K562 (cell line): Measurements from ENCODE around the gene CD320. TPM values are rescaled to one million over a fixed set of nuclear protein-coding genes. Genes with fewer than 3 reads are reported as not detected.

Source experiments
- ARID4B ChIP-seq: sonication (generic); formaldehyde crosslinking; IDR thresholded peaks from 2 replicates; pipeline ENCODE4 v1.8.0; 2022; ENCODE audit warnings: mild to moderate bottlenecking, missing genetic modification reagents
- FOXK1 ChIP-seq: sonication (generic); formaldehyde crosslinking; IDR thresholded peaks from 2 replicates; pipeline ENCODE4 v1.8.0; 2022; ENCODE audit warnings: missing genetic modification reagents, mild to moderate bottlenecking, borderline replicate concordance
- KAT7 ChIP-seq: sonication (generic); formaldehyde crosslinking; IDR thresholded peaks from 2 replicates; pipeline ENCODE4 v1.8.0; 2022; ENCODE audit warnings: missing genetic modification reagents, mild to moderate bottlenecking, borderline replicate concordance
- MED1 ChIP-seq: sonication (generic); formaldehyde crosslinking; IDR thresholded peaks from 2 replicates; pipeline ENCODE4 v1.8.1; 2023; ENCODE audit warnings: missing genetic modification reagents, borderline replicate concordance
- NFIC ChIP-seq: fragments of 450-650 bp; IDR thresholded peaks from 2 replicates; pipeline ENCODE4 v1.6.1; 2017; ENCODE audit warnings: mild to moderate bottlenecking, inconsistent platforms
- polyA plus RNA-seq, 8 experiments: library from polyadenylated mRNA; depleted of rRNA in 4 of 8; stranded (reverse) in 5 of 8; unstranded in 3 of 8; fragments of >200 nt; fragmentation: Nextera tagmentation in 2 of 8; fragmentation: Illumina TruSeq in 1 of 8; extraction: Ambion mirVana in 2 of 8; extraction: Trizol in 1 of 8; gene quantifications; 2 replicates each; pipeline versions ENCODE4 v1.2.1 to v1.2.3, GENCODE V29; 2011 to 2014; ENCODE audit warnings: inconsistent platforms in 1 of 8, missing spikeins in 1 of 8
- total RNA-seq, 7 experiments: library from RNA; depleted of rRNA in 6 of 7; stranded (reverse); fragments of >200 nt in 6 of 7; fragmentation: Illumina TruSeq in 2 of 7; extraction: Trizol in 2 of 7; gene quantifications; 2 replicates each; pipeline versions ENCODE4 v1.2.1 to v1.2.3, GENCODE V29; 2011 to 2021; ENCODE audit warnings: low replicate concordance in 1 of 7

Gene CD320
- total and polyA plus RNA-seq, 9 of the 15 experiments (the other 6 are each of a cell fraction or from before 2014, with no cell fraction given) = 0.45 to 94.5 (median 34.4) TPM

- TF ChIP-seq FOXK1 (CRISPR knock-in tag) (no peak), MED1 (no peak), KAT7 (CRISPR knock-in tag) (peak; percentile 89; the same call in 1 of the 2 replicates), ARID4B (CRISPR knock-in tag) (no peak), NFIC (no peak)
Observed at GRCh38 chr19:8321986-8322637, 14.0 kb upstream of the CD320 start (continued).
